ENCODE data around the gene GPAT3. TPM values are rescaled to one million over a fixed set of nuclear protein-coding genes. Genes with fewer than 3 reads are reported as not detected.
A peak's percentile ranks its signal among the peaks of the same experiment; 100 is the strongest.

The GPAT3 gene
- total RNA-seq, 2 donors from 2014 or later: 1.2 to 5.1 TPM

GRCh38 chr4:83516042-83516772 is 19.7 kb upstream of the GPAT3 start:
- no peaks in the 10 kb centered on the region for H3K4me1 Mint-ChIP-seq (ENCODE audit: low read depth)

GRCh38 chr4:83522239-83522638 is 13.7 kb upstream of the GPAT3 start:
- no peaks in the 10 kb centered on the region for H3K27me3 Mint-ChIP-seq (ENCODE audit: low read depth)
- ATAC-seq (replicated peaks in 1 of 2): no peak
- no peak for DNase-seq
- no peak overlapping the region for H3K27ac Mint-ChIP-seq
- H3K4me3 Mint-ChIP-seq: no peak overlapping the region
- no peaks in the 10 kb centered on the region for H3K36me3 Mint-ChIP-seq (ENCODE audit: insufficient read depth in 2 of 2)
- H3K4me1 Mint-ChIP-seq (ENCODE audit: low read depth): no peaks in the 10 kb centered on the region
- no peaks in the 10 kb centered on the region for H3K9me3 Mint-ChIP-seq

More at GRCh38 chr4:83516042-83516772, 19.7 kb upstream of the GPAT3 start:
- Mint-ChIP-seq H3K4me3 (no peak overlapping the region), H3K36me3 (ENCODE audit: insufficient read depth in 2 of 2) (no peaks in the 10 kb centered on the region), H3K27ac (no peak overlapping the region), H3K27me3 (ENCODE audit: low read depth) (no peaks in the 10 kb centered on the region), H3K9me3 (no peaks in the 10 kb centered on the region)
- ATAC-seq (replicated peaks in 1 of 2) (peak in 1 of 2 donors; percentile 62), DNase-seq (no peak)

- ATAC-seq (replicated peaks in 1 of 2) (no peak), DNase-seq (no peak)
- Mint-ChIP-seq H3K27me3 (ENCODE audit: low read depth) (peaks cover 11% of the 10 kb centered on the region), H3K27ac (no peak overlapping the region), H3K4me1 (ENCODE audit: low read depth) (no peaks in the 10 kb centered on the region), H3K36me3 (ENCODE audit: insufficient read depth in 2 of 2) (no peaks in the 10 kb centered on the region), H3K4me3 (no peak overlapping the region), H3K9me3 (no peaks in the 10 kb centered on the region)
These were observed 8.2 kb upstream of the GPAT3 start for GRCh38 chr4:83527671-83528070.

GRCh38 chr4:83536362-83537272 is 709 bp downstream of the GPAT3 start:
- Mint-ChIP-seq H3K9me3 (no peaks in the 10 kb centered on the region), H3K4me1 (ENCODE audit: low read depth) (peaks cover 17% of the 10 kb centered on the region), H3K4me3 (peak overlapping the region; percentile 85 to 91), H3K27ac (peak overlapping the region; percentile 59), H3K27me3 (ENCODE audit: low read depth) (peaks cover 46% of the 10 kb centered on the region), H3K36me3 (ENCODE audit: insufficient read depth in 2 of 2) (no peaks in the 10 kb centered on the region)
- ATAC-seq (replicated peaks in 1 of 2): peak; percentile 34 to 46
- DNase-seq: peak; percentile 14 to 32

GRCh38 chr4:83542225-83542624 is 6.3 kb downstream of the GPAT3 start:
- H3K4me1 Mint-ChIP-seq (ENCODE audit: low read depth): peaks cover 11% of the 10 kb centered on the region
- H3K4me3 Mint-ChIP-seq: no peak overlapping the region
- peaks cover 11% of the 10 kb centered on the region for H3K27me3 Mint-ChIP-seq (ENCODE audit: low read depth)
- no peak for DNase-seq
- ATAC-seq (replicated peaks in 1 of 2): no peak
- H3K36me3 Mint-ChIP-seq (ENCODE audit: insufficient read depth in 2 of 2): no peaks in the 10 kb centered on the region
- no peaks in the 10 kb centered on the region for H3K9me3 Mint-ChIP-seq
- no peak overlapping the region for H3K27ac Mint-ChIP-seq

DNA sequence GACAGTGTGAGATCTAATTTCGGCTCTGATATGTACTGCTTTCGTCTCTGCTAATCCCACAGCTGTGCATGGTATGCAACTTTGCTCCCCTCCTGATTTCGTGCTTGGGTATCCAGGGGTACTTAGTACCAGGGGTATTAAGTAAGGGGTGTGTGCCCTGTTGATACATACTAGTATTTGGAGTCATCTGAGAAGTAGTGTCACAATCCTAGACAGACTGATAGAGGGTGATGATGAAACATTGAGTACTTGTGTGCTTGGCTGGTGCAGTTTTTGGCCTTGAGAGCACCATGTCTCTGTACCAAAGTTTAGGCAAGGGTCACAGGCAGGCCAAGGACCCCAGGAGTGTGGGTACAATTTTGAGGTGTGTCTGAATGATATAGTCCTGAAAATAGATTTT is 10.9 kb downstream of the GPAT3 start:
- Mint-ChIP-seq H3K36me3 (ENCODE audit: insufficient read depth in 2 of 2) (no peaks in the 10 kb centered on the region), H3K27ac (no peak overlapping the region), H3K27me3 (ENCODE audit: low read depth) (no peaks in the 10 kb centered on the region), H3K4me3 (no peak overlapping the region), H3K4me1 (ENCODE audit: low read depth) (peaks cover 19% of the 10 kb centered on the region), H3K9me3 (no peaks in the 10 kb centered on the region)
- ATAC-seq (replicated peaks in 1 of 2) (no peak), DNase-seq (no peak)

GRCh38 chr4:83548151-83548905 is 12.4 kb downstream of the GPAT3 start:
- peak; percentile 97 to 98 for ATAC-seq (replicated peaks in 1 of 2)
- H3K36me3 Mint-ChIP-seq (ENCODE audit: insufficient read depth in 2 of 2): no peaks in the 10 kb centered on the region
- H3K9me3 Mint-ChIP-seq: no peaks in the 10 kb centered on the region
- peak overlapping the region in 1 of 2 donors; percentile 5 for H3K4me3 Mint-ChIP-seq
- DNase-seq: peak; percentile 82 to 87
- no peaks in the 10 kb centered on the region for H3K27me3 Mint-ChIP-seq (ENCODE audit: low read depth)
- peaks cover 31% of the 10 kb centered on the region for H3K4me1 Mint-ChIP-seq (ENCODE audit: low read depth)
- peak overlapping the region; percentile 9 for H3K27ac Mint-ChIP-seq

DNA sequence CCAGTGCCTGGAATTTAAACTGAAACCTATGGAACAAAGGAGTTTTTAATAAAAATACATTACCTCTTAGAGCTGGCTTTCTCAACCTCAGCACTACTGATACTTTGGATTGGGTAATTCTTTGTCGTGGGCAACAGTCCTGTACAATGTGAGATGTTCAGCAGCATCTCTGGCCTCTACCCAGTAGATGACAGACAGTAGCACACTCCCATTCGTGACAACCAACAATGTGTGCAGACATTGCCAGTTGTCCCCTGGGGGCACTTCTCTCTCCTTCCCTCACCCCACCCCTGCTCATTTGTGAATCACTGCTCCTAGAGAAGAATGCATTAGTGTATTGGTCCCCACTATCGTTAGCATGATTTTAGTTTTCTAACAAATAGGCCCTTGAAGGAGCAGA is 16.2 kb downstream of the GPAT3 start:
- H3K4me3 Mint-ChIP-seq: no peak overlapping the region
- peaks cover 28% of the 10 kb centered on the region for H3K4me1 Mint-ChIP-seq (ENCODE audit: low read depth)
- no peak overlapping the region for H3K27ac Mint-ChIP-seq
- H3K36me3 Mint-ChIP-seq (ENCODE audit: insufficient read depth in 2 of 2): no peaks in the 10 kb centered on the region
- no peaks in the 10 kb centered on the region for H3K27me3 Mint-ChIP-seq (ENCODE audit: low read depth)
- no peaks in the 10 kb centered on the region for H3K9me3 Mint-ChIP-seq
- no peak for ATAC-seq (replicated peaks in 1 of 2)
- DNase-seq: no peak

DNA sequence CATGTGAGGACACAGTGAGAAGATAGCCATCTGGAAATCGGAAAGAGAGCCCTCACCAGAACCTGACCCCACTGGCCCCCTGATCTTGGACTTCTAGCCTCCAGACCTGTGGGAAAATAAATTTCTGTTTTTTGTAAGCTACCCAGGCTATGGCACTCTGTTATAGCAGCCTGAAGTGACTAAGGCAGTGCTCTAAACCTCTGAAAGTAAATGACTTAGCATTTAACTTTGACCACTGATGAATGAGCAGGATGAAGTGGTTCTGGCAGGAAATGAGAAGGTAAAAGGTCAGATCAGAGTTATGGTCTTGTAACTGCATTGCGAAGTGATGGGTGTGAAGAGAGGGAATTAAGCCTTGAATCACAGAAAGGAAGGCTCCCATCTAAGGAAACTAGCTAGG is 17.0 kb downstream of the GPAT3 start:
- peak; percentile 2 to 8 for DNase-seq
- H3K9me3 Mint-ChIP-seq: no peaks in the 10 kb centered on the region
- H3K27ac Mint-ChIP-seq: no peak overlapping the region
- no peaks in the 10 kb centered on the region for H3K36me3 Mint-ChIP-seq (ENCODE audit: insufficient read depth in 2 of 2)
- no peaks in the 10 kb centered on the region for H3K27me3 Mint-ChIP-seq (ENCODE audit: low read depth)
- H3K4me3 Mint-ChIP-seq: no peak overlapping the region
- ATAC-seq (replicated peaks in 1 of 2): peak; percentile 61 to 75
- H3K4me1 Mint-ChIP-seq (ENCODE audit: low read depth): peaks cover 33% of the 10 kb centered on the region

DNA sequence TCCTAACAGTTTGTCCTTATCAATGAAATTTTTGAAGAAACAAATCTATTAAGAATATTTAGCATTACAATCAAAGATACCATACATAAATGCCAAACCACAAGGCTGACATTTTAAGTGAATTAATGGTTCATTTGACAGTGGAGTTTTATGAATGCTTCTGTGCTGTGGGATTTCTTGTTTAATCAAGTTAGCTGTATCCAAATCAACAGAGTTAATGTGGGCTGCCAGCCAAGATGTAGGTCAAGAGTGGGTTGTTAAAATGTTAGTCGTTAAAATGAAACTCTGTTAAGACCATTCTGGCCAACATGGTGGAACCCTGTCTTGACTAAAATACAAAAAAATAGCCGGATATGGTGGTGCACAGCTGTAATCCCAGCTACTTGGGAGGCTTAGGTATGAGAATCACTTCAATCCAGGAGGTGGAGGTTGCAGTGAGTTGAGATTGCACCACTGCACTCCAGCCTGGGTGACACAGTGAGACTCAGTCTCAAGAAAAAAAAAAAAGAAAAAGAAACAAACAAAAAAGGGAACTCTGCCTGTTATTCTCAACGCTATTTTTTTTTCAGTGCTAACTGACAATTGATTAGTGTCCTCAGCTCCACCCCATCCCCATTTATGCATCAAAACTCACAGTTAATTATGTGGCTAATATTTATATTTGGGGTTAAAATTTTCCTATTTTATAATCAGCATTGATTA is 20.2 kb downstream of the GPAT3 start:
- DNase-seq (no peak), ATAC-seq (replicated peaks in 1 of 2) (no peak)
- Mint-ChIP-seq H3K4me1 (ENCODE audit: low read depth) (peaks cover 30% of the 10 kb centered on the region), H3K9me3 (no peaks in the 10 kb centered on the region), H3K4me3 (no peak overlapping the region), H3K36me3 (ENCODE audit: insufficient read depth in 2 of 2) (no peaks in the 10 kb centered on the region), H3K27me3 (ENCODE audit: low read depth) (no peaks in the 10 kb centered on the region), H3K27ac (no peak overlapping the region)

DNA sequence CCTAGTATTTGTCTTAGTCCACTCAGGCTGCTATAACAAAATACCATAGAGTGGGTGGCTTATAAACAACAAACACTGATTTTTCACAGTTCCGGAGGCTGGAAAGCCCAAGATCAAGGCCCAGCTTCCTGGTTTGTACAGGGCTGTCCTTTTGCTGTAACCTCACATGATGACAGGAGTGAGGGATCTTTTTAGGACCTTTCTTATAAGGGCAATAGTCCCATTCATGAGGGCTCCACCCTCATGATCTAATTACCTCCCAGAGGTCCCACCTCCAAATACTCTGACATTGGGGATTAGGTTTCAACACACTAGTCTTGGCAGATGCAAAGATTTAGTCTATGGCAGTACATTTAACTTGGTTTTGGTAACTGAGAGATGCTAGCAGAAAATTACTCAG is 20.9 kb downstream of the GPAT3 start:
- Mint-ChIP-seq H3K27me3 (ENCODE audit: low read depth) (no peaks in the 10 kb centered on the region), H3K27ac (no peak overlapping the region), H3K4me3 (no peak overlapping the region), H3K36me3 (ENCODE audit: insufficient read depth in 2 of 2) (no peaks in the 10 kb centered on the region), H3K4me1 (ENCODE audit: low read depth) (peaks cover 30% of the 10 kb centered on the region), H3K9me3 (no peaks in the 10 kb centered on the region)
- ATAC-seq (replicated peaks in 1 of 2): no peak
- no peak for DNase-seq

GRCh38 chr4:83558059-83558653 is 22.2 kb downstream of the GPAT3 start:
- Mint-ChIP-seq H3K36me3 (ENCODE audit: insufficient read depth in 2 of 2) (no peaks in the 10 kb centered on the region), H3K27me3 (ENCODE audit: low read depth) (no peaks in the 10 kb centered on the region), H3K9me3 (no peaks in the 10 kb centered on the region), H3K27ac (peak overlapping the region; percentile 26), H3K4me3 (peak overlapping the region; percentile 6 to 65), H3K4me1 (ENCODE audit: low read depth) (peaks cover 20% of the 10 kb centered on the region)
- DNase-seq (no peak), ATAC-seq (replicated peaks in 1 of 2) (peak; percentile 52 to 54)
